NCI-H2029 (cell line): Measurements from ENCODE around the gene TMEM192.
"Not testable (repeated sequence)": the region's sequence is repeated elsewhere in the genome, so short reads cannot be mapped to it uniquely, and the experiment has no call there.

Experiments
- DNase-seq: peaks from one replicate; lab custom pipeline; 2025; lab: John Stamatoyannopoulos, UW

The TMEM192 gene

DNA sequence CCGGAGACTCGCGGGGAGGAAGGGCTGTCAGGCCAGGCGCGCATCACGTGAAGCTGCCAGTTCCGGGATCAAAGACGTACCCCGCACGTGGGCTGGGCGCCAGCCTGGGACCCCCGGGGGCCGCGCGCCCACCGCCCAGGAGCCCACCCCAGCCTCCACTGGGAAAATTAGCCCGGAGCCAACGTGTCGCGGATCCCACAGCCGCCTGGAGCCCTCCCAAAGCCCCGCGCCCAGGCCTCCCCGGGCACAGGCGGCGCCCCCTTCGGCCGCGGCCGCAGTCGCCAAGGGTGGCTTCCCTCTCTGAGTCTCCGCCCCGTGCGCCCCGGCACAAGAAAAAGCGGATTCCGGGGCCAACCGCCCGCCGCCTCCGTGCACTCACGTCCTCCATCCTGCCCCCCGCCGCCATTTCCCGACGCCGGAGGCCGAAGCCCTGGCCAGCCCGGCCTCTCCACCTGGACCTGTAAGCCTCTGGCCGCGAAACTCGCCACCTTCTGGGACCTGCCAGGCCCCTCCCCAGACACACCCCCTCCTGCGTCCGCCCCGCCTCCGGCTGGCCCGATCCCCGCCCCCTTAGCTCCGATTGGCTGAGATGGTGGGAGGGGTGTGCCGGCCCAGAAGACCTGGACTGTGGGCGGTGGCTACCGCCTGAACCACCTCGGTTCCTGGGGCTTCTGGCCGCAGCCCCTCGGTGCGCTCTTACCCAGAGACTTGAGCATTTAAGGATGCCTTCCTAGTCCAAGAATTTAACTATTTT is at the start of gene TMEM192:
Gene TMEM192, minus strand, starts transcription at position 493 of the 754 bp plus-strand sequence. Its CDS starts 87 bp downstream, at position 406.
- DNase-seq, result peak; percentile 83

DNA sequence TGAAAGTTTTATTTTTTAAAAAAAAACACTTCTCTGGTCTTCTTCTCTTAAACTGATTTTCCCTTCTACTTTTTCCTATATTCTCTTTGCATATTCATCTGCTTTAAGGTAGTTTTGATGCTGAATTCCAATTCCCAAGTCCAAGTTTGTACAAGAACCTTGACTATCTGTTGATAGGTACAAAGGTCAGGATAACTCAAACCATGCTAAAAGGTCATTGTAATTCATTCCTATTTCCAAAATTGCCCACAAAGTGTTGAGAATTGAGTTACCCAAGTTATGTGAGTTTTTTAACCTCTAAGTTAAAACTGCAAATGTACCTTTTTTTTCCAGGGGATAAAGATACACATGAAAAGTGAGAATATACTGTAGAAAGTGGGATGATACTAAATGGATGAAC is 46.1 kb upstream of the TMEM192 start:
- DNase-seq, result no peak

GRCh38 chr4:165156906-165157305 is 44.2 kb upstream of the TMEM192 start:
- DNase-seq, result no peak

DNA sequence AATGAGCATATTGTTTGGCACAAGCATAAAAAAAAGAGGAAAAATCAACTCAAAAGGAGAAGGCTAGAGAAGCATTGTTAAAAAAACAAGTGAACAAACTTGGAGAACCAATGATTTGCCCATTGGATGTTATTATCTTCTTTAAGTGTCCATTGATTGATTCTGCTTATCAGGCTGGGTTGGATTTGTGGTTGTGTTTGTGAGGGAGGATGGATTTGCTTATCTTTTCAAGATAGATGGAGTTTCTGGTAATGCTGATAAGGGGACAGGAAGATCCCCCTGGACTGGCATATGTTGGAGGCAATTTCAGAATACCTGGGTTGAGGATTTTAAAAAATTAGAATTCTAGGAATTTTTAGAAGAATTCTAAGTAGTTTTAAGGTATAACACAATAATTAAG is 41.8 kb upstream of the TMEM192 start:
- DNase-seq, result no peak

- no peak for DNase-seq
Measured at GRCh38 chr4:165152527-165152926, 39.9 kb upstream of the TMEM192 start.

GRCh38 chr4:165151734-165152133 is 39.1 kb upstream of the TMEM192 start:
- no peak for DNase-seq

DNA sequence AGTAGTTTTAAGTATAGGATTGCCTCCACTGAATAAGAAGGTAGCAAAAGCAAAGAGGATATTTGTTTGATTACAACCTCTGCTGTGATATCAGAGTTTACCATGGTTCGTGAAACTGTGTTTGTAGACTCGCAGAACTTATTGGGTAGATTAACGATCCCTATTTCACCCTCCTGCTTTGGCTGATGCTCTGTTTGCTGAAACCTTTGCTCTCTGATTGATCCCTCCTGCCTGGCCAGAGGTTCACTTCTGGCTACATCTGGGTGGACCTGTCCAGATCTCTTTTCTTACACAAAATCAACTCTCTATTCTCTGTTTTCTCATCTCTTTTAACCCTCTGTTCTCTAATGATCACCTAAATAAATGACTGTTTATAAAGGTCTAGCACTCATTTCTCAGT is 37.9 kb upstream of the TMEM192 start:
- no peak for DNase-seq

GRCh38 chr4:165138843-165139242 is 26.2 kb upstream of the TMEM192 start:
- no peak for DNase-seq

- no peak for DNase-seq
Measured at GRCh38 chr4:165137205-165137604, 24.5 kb upstream of the TMEM192 start.

DNA sequence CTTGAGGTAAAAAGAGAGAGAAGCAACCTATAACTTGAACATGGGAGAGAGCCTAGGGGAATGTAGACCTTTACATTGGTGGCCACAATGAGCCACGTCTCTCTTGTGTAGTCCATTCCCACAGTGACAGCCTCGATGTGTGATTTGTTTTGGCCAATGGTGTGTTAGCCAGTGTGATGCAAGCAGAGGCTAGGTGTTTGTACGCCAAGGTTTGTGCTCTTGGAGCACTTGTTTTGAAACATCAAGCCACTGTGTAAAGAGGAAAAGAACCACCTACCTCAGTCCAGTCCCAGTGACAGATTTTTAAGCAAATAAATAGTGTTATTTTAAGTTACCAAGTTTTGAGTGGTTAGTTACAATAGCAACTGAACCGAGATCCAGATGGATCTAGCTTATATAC is 23.9 kb upstream of the TMEM192 start:
- no peak for DNase-seq

GRCh38 chr4:165133150-165133549 is 20.5 kb upstream of the TMEM192 start:
- no peak for DNase-seq

DNA sequence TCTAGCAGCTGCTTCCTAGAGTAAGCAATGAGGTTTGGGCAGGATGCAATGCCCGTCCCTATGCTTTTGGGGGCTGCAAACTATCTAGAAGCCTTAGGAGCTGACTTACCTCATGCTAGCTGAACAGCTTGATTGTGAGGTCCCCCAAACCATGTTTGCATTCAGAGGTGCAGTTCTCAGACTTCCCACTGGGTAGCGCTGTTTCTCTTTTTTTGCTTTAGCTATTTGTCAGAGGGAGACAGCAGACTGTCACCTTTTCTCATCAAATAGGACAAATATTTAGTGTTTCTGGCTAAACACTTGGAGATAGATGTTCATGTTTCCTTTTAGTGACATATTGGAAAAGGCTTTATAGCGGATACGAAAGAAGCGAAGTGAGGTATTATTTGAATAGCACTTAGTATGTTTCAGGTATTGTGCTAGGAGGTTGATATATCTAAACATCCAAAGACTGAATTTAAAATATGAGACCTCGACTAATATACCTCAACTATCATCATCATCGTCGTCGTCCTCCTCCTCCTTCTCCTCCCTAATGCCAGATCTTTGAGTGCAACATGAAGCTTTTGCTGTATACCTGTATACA is 18.7 kb upstream of the TMEM192 start:
- DNase-seq, result peak; percentile 31

DNA sequence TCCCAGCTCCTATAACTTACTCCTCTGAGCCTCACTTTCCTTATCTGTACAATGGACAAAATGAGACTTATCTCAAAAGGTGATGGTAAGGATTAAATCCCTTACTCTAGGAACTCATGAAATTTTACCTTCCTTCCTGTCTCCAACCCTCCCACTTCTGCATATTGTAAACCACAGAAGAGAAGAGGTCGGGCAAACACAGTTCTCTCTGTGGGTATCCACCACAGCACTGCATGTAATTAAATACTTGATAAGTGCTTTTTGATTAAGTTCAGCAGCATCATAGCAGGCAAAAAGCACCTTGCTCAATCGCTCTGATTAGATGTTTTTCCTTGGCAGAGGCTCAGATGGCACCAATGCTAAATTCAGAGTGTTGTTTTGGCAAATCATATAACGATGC is 17.3 kb upstream of the TMEM192 start:
- no peak for DNase-seq

GRCh38 chr4:165125869-165126499 is 13.3 kb upstream of the TMEM192 start:
- DNase-seq, result not testable (repeated sequence)

GRCh38 chr4:165124488-165124887 is 11.8 kb upstream of the TMEM192 start:
- DNase-seq, result no peak

DNA sequence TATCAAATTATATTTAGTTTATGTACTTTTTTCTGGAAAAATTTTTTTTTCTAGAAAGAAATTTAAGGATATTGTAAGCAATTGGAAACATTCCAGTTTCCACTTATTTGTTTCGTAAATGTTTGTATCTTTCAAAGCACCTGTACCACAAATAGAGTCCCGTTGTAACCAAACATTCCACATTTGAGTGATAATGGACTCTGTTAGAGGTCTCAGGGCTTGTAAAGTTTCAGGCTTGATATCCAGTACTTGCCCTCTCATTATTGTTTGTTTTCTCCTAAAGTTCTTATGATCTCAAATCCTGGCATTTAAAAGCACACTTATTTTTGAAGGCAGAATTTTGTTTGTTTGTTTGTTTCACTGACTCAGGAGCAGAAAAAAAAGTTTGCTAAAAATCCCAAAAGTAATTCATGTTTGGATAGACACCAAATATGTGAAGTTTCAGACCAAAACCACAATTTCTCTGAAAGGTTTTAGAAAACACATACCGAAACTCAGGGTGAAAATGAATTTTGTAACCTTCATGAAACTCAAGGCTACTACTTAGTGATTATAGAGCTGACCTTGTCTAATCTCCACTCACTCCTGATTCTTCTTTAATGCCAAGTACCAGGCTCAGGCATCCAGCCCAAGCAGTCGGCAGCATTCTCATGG is 5.7 kb upstream of the TMEM192 start:
- no peak for DNase-seq

DNA sequence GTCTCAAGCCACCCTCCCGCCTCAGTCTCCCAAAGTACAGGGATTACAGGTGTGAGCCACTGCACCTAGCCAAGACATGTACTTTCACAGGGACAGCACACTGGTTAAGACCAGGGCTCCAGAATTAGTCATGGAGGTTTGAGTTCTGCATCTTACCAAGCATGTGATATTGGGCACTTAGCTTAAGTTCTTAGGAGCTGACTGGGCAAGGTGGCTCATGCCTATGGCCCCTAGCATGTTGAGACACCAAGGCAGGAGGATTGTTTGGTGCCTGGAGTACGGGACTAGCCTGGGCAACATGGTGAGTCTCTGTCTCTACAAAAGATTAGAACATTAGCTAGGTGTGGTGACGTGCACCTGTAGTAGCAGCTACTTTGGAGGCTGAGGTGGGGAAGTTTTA is 2.6 kb upstream of the TMEM192 start:
- DNase-seq, result no peak

- DNase-seq, result peak; percentile 2
Measured at GRCh38 chr4:165111906-165112367, 723 bp downstream of the TMEM192 start.

DNA sequence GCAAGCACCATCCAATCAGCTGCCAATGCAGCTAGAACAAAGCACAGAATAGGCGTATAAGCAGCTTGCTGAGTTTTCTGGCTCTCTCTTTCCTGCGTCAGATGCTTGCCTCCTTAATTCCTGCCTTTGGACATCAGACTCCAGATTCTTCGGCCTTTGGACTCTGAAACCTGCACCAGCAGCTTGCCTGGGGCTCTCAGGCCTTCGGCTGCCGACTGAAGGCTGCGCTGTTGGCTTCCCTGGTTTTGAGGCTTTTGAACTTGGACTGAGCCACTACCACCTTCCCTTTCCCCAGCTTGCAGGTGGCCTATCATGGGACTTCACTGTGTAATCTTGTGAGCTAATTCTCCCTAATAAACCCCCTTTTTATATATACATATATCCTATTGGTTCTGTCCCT is 6.1 kb downstream of the TMEM192 start:
- DNase-seq, result no peak

GRCh38 chr4:165101641-165102040 is 11.0 kb downstream of the TMEM192 start:
- no peak for DNase-seq

DNA sequence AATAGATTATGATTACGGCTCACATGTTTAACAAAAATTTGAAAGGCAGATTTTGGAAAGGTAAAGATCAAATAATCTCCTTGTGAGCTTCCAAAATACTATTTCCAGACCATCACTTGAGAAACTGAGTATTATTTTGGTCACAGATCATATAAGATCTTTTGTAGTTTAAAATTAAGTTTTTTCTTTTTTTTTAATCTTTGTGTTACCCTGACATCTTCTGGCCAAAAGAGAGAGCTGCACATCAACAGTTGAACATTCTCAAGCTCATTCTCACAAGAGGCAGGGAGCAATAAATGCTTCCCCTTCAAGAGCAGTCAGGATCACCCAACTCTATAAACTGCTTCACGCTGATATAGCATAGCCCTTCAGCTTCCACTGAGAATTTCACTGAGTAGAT is 15.9 kb downstream of the TMEM192 start:
- DNase-seq, result no peak

DNA sequence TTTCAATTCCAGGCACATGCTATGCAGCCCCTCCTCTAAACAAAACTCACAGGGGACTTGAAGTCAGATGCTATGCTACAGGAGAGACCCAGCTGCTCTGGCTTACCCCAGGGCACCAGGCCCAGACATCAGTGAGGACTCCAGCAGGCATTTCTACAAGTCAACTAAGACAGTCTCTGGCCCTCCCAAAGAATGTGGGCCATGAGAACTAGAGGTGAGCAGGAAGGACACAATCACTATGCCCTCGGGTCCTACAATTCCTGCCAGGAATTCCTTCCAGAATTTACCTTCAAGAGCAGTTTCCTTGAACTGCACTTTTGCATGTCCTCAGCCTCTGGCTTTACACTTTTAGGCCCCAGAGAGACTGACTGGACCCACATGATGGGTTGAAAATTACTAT is 17.4 kb downstream of the TMEM192 start:
- DNase-seq, result no peak

DNA sequence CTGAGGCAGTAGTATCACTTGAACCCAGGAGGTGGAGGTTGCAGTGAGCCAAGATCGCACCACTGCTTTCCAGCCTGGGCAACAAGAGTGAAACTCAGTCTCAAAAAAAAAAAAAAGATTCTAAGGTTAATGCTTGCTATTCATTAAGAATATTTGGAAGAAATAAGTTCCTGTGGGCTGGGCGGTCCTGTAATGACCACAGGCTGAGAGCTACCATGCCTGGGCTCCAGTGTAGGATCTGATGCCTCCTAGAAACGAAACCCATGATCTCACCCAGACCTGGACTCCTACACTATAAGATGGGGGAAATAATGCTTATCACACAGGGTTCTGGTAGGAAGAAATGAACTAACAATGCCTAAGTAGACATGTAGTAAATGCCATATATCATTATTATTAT is 17.8 kb downstream of the TMEM192 start:
- no peak for DNase-seq
